ENCODE data around the gene C1orf216. TPM values are rescaled to one million over a fixed set of nuclear protein-coding genes. Genes with fewer than 3 reads are reported as not detected.

The C1orf216 gene
- total and polyA plus RNA-seq, 2 of the 8 experiments (the other 6 are each of a cell fraction or from before 2014, with no cell fraction given) = 7.5 to 10.8 TPM

- no peaks in the 10 kb centered on the region for H3K36me3 ChIP-seq (ENCODE audit: control insufficient read depth in 2 of 4, insufficient read depth in 4 of 4, low read length in 3 of 4)
- no peak overlapping the region for H3K18ac ChIP-seq (ENCODE audit: extremely low read depth, low read length)
- no peak overlapping the region for H3K9ac ChIP-seq (replicated peaks in 1 of 4; ENCODE audit: extremely low read depth in 1 of 4, low read depth in 3 of 4, low read length in 3 of 4)
- no peak overlapping the region for H2AK5ac ChIP-seq (ENCODE audit: low read depth, low read length)
- H3K23me2 ChIP-seq (ENCODE audit: low read depth, low read length) = peaks cover 14% of the 10 kb centered on the region
- H3K23ac ChIP-seq (ENCODE audit: insufficient read length) = no peak overlapping the region
- no peak overlapping the region for H4K91ac ChIP-seq (replicated peaks; ENCODE audit: insufficient read length, low read length)
- peaks cover 0 to 18% (median 12%) of the 10 kb centered on the region in 4 experiments; a peak in 6 of 7 replicates for H3K27me3 ChIP-seq (replicated peaks in 1 of 4; ENCODE audit: control insufficient read depth in 3 of 4, extremely low read depth in 1 of 4, insufficient read depth in 3 of 4, low read length in 3 of 4)
- no peaks in the 10 kb centered on the region; the same call in 1 of the 2 replicates for H3K79me1 ChIP-seq (ENCODE audit: low read depth, low read length)
- no peak overlapping the region for H3K4ac ChIP-seq (replicated peaks; ENCODE audit: insufficient read length, low read depth, low read length)
- H3K56ac ChIP-seq (replicated peaks; ENCODE audit: insufficient read length, low read depth, low read length) = no peak overlapping the region
- H2BK120ac ChIP-seq (replicated peaks; ENCODE audit: low read depth, low read length) = no peak overlapping the region
- H4K20me1 ChIP-seq (replicated peaks in 1 of 2; ENCODE audit: control insufficient read depth in 1 of 2, insufficient read depth in 2 of 2, low read length in 2 of 2) = no peaks in the 10 kb centered on the region
- peak overlapping the region in 1 of 4 experiments; percentile 71; a peak in 4 of 8 replicates for H3K4me3 ChIP-seq (ENCODE audit: extremely low read depth in 1 of 4, insufficient read depth in 2 of 4, low read depth in 3 of 4, low read length in 4 of 4)
- FAIRE-seq = no peak
- H2AFZ ChIP-seq (ENCODE audit: low read length) = no peak overlapping the region
- 81% methylated on average over 1 of the region's 1 CpG; no CpG with 5 or more reads in 1 of the 2 experiments for WGBS, 2 experiments (ENCODE audit: extremely low coverage in 1 of 2, insufficient coverage in 1 of 2, insufficient read length in 1 of 2, insufficient replicate concordance in 2 of 2, low coverage in 1 of 2, low lambda C conversion rate in 2 of 2, missing lambda C conversion rate in 1 of 2)
- 0 out of 2 replicates have a peak overlapping the region, but pooled peaks have one; percentile 14 for H2BK12ac ChIP-seq (ENCODE audit: low read depth, low read length)
- peak overlapping the region; percentile 56; the same call in 1 of the 2 replicates for H2BK5ac ChIP-seq (ENCODE audit: low read depth, low read length)
- H4K5ac ChIP-seq (ENCODE audit: insufficient read length, low read depth, low read length) = no peak overlapping the region
- H3K9me3 ChIP-seq (ENCODE audit: insufficient read depth in 2 of 2, low read depth in 1 of 2, low read length in 1 of 2) = no peaks in the 10 kb centered on the region
- TF ChIP-seq EGR1 (IDR thresholded peaks at IDR 0.05; ENCODE audit: borderline replicate concordance, low read depth, low read length) (no peak), CEBPB (IDR thresholded peaks at IDR 0.05; ENCODE audit: low read depth, low read length) (no peak), KDM1A (IDR thresholded peaks at IDR 0.05; ENCODE audit: borderline replicate concordance, low read length) (peak; percentile 80; the same call in 1 of the 2 replicates), E2F6 (IDR thresholded peaks at IDR 0.05) (no peak)
- no peak overlapping the region for H3K14ac ChIP-seq (ENCODE audit: insufficient read length)
- H3K4me2 ChIP-seq (ENCODE audit: insufficient read depth in 1 of 2, low read depth in 2 of 2, low read length in 2 of 2) = peak overlapping the region; percentile 85 to 87
- DNase-seq (ENCODE audit: low read depth in 1 of 2, low spot score in 2 of 2) = no peak
- no peak overlapping the region for H3K27ac ChIP-seq (ENCODE audit: low read depth, low read length)
- no peaks in the 10 kb centered on the region for H3K79me2 ChIP-seq (ENCODE audit: control insufficient read depth in 1 of 2, insufficient read depth in 2 of 2, low read length in 2 of 2)
- peak overlapping the region; percentile 98; the same call in 1 of the 2 replicates for H2BK15ac ChIP-seq (ENCODE audit: low read length)
- H4K8ac ChIP-seq (ENCODE audit: extremely low read depth, insufficient read depth, low read length) = no peak overlapping the region
- H2BK20ac ChIP-seq (ENCODE audit: low read length) = no peak overlapping the region
- peaks cover 3 to 17% (median 9%) of the 10 kb centered on the region in 4 experiments for H3K4me1 ChIP-seq (replicated peaks in 1 of 4; ENCODE audit: control insufficient read depth in 3 of 4, insufficient read depth in 4 of 4, low read length in 3 of 4)
- ChIA-PET POLR2A (ENCODE audit: partially characterized antibody) (interaction anchor here (1.0 to 4.1 kb wide), 5 partner anchors 8 to 62 kb away, joined by 3 to 41 read pairs (median 3); partner anchors contain the start of gene C1orf216), CTCF (ENCODE audit: partially characterized antibody) (interaction anchor here (1.0 kb wide), 1 partner anchor 18 kb away, joined by 4 read pairs; no protein-coding TSS in a partner anchor)
These were observed 9.7 kb downstream of the C1orf216 start for GRCh38 chr1:35708952-35709351.
